Measurements from ENCODE around the gene DNAH2. TPM values are rescaled to one million over a fixed set of nuclear protein-coding genes. Genes with fewer than 3 reads are reported as not detected.

DNAH2 gene
- total RNA-seq, 4 donors from 2014 or later: under 0.01 to 1.4 (median 0.48) TPM

DNA sequence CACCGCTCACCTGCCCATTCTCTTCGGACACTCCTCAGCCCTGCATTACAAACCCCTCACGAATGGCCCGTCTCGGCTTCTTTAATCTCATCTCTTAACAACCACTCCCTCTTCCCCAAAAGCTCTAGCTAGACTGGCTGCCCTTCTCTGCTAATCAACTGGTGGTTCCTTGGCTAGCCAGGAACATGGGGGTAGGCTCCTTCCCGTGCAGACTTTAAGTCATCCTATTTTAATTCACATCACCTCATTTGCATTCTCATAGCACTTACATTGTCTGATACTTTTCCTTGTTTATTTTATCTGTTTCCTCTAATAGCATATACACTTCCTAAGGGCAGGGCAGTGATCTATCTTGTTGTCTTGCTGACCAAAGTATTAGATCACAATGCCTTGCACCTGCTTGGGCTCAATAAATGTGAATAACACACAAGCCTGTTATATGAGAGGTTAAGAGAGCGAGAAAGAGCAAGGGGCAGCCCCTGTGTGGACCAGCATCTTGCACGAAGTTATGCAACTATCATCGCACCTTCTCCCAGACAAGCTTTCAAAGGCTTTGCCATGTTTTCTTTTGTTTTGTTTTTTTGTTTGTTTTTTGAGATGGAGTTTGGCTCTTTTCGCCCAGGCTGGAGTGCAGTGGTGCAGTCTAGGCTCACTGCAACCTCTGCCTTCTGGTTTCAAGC is 40.0 kb upstream of the DNAH2 start:
- H3K9me3 ChIP-seq: peaks cover 0 to 6% of the 10 kb centered on the region in 2 donors
- no peak overlapping the region for H3K4me3 ChIP-seq
- H3K36me3 ChIP-seq: no peaks in the 10 kb centered on the region
- DNase-seq: no peak
- no peaks in the 10 kb centered on the region for H3K27me3 ChIP-seq
- TF ChIP-seq, protein P1, sequence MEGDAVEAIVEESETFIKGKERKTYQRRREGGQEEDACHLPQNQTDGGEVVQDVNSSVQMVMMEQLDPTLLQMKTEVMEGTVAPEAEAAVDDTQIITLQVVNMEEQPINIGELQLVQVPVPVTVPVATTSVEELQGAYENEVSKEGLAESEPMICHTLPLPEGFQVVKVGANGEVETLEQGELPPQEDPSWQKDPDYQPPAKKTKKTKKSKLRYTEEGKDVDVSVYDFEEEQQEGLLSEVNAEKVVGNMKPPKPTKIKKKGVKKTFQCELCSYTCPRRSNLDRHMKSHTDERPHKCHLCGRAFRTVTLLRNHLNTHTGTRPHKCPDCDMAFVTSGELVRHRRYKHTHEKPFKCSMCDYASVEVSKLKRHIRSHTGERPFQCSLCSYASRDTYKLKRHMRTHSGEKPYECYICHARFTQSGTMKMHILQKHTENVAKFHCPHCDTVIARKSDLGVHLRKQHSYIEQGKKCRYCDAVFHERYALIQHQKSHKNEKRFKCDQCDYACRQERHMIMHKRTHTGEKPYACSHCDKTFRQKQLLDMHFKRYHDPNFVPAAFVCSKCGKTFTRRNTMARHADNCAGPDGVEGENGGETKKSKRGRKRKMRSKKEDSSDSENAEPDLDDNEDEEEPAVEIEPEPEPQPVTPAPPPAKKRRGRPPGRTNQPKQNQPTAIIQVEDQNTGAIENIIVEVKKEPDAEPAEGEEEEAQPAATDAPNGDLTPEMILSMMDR (IDR thresholded peaks at IDR 0.05): no peak
- no peak for TF ChIP-seq POLR2A (IDR thresholded peaks at IDR 0.05)
- no peaks in the 10 kb centered on the region for H3K4me1 ChIP-seq
- H3K27ac ChIP-seq: no peak overlapping the region
- intact Hi-C loops (cut with DNase I; ENCODE audit: low total_unique reads): no loop called here

DNA sequence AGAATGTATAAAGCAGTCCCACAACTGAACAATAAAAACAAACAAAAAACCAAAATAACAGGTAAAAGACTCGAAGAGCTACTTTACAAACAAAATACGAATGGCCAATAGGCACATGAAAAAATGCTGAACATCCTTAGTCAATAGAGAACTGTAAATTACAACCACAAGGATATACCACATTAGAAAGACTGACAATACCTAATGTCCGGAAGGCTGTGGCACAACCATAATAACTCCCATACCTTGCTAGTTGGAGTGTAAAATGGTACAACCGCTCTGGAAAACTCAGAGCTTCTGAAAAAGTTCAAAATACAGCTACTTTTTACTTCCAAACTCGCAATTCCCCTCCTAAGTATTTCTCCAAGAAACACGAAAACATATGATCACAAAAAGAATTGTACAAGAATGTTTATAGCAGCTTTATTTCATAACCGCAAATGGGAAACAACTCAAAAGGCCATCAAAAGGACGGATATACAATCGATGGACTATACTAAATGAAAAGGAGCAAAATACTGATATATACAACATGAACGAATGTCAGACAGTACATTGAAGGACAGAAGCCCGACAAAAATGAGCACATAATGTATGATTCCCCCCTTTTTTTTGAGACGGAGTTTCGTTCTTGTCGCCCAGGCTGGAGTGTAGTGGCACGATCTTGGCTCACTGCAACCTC is 32.6 kb upstream of the DNAH2 start:
- Histone ChIP-seq H3K27me3 (no peaks in the 10 kb centered on the region), H3K4me1 (peaks cover 6 to 16% of the 10 kb centered on the region in 2 donors), H3K36me3 (no peaks in the 10 kb centered on the region), H3K27ac (peak overlapping the region; percentile 94 to 98), H3K4me3 (peak overlapping the region; percentile 83 to 85), H3K9me3 (no peaks in the 10 kb centered on the region)
- TF ChIP-seq, protein P1 (IDR thresholded peaks at IDR 0.05): no peak
- TF ChIP-seq POLR2A (IDR thresholded peaks at IDR 0.05): no peak
- no peak for DNase-seq
- intact Hi-C loops (cut with DNase I; ENCODE audit: low total_unique reads): loop anchor here (5.0 kb wide), 1 partner anchor 58 kb away; the partner anchor contains the start of gene SAT2

DNA sequence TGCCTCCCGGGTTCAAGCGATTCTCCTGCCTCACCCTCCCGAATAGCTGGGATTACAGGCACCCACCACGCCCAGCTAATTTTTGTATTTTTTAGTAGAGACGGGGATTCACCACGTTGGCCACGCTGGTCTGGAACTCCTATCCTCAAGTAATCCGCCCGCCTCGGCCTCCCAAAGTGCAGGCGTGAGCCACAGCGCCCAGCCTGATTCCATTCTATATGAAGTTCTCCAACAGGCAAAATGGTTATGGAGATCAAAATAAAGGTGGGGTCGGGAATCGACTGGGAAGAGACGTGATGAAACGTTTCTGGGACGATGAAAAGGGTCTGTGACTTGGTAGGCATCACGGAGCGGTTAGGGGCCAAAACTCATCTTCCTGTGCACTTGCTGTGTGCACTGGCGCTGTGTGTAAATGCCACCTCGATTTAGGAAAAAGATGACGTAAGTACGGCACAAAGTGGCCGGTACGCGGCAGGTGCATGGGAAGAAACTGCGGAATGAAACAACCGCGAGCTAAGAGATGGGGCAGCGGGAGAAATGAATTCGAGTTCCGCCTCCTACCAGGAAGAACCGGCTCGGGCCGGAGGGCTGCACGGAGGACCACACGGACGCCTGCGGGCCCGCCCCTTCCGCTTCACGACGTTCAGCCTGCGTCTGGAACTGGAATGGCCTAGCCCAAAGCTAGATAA is 31.9 kb upstream of the DNAH2 start:
- intact Hi-C loops (cut with DNase I; ENCODE audit: low total_unique reads): loop anchor here (5.0 kb wide), 1 partner anchor 58 kb away; the partner anchor contains the start of gene SAT2
- no peaks in the 10 kb centered on the region for H3K9me3 ChIP-seq
- TF ChIP-seq POLR2A (IDR thresholded peaks at IDR 0.05): peak; percentile 25 to 40
- TF ChIP-seq, protein P1 (IDR thresholded peaks at IDR 0.05): no peak

DNA sequence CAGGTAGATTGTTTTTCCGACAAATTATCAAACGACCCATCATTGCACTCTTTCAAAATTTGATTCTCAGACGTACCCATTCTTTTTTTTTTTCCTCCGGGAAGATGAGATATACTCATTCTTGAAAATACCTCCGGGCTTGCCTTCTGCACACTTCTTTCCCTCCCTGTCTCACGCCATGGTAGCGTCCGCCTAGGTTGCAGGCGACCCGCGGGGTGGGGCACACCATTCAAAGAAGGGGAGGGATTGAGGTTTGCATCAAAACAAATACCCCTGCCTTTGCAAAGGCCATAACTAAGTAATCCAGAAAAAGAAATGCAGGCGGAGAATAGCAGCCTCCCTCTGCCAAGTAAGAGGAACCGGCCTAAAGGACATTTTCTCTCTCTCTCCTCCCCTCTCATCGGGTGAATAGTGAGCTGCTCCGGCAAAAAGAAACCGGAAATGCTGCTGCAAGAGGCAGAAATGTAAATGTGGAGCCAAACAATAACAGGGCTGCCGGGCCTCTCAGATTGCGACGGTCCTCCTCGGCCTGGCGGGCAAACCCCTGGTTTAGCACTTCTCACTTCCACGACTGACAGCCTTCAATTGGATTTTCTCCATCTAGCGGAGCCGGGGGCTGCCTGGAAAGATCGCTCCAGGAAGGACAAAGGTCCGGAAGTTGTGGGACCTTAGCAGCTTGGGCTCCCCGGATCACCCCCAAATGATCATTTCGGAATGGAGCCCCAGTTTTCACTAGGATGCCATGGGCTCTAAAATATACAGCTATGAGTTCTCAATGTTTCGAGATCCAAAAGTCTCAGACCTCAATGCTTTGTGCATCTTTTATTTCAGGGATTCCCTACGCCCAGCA is 31.1 kb upstream of the DNAH2 start:
- no peaks in the 10 kb centered on the region for H3K27me3 ChIP-seq
- no peaks in the 10 kb centered on the region for H3K9me3 ChIP-seq
- H3K27ac ChIP-seq: peak overlapping the region; percentile 94 to 98
- H3K36me3 ChIP-seq: no peaks in the 10 kb centered on the region
- peak overlapping the region; percentile 83 to 85 for H3K4me3 ChIP-seq
- peak; percentile 74 to 77 for DNase-seq
- peaks cover 6 to 16% of the 10 kb centered on the region in 2 donors for H3K4me1 ChIP-seq
- intact Hi-C loops (cut with DNase I; ENCODE audit: low total_unique reads): loop anchor here (5.0 kb wide), 1 partner anchor 59 kb away; the partner anchor contains the start of gene SAT2
- TF ChIP-seq, protein P1 (IDR thresholded peaks at IDR 0.05): peak in 1 of 4 experiments; percentile 19
- TF ChIP-seq POLR2A (IDR thresholded peaks at IDR 0.05): peak; percentile 45 to 79

More for the DNA sequence above, 31.9 kb upstream of the DNAH2 start:
- DNase-seq: peak; percentile 91
- Histone ChIP-seq H3K4me3 (peak overlapping the region; percentile 83 to 85), H3K4me1 (peaks cover 6 to 16% of the 10 kb centered on the region in 2 donors), H3K27ac (peak overlapping the region; percentile 94 to 98), H3K36me3 (no peaks in the 10 kb centered on the region), H3K27me3 (no peaks in the 10 kb centered on the region)
